WERI-Rb-1 (cell line): ENCODE measurements around the gene ALCAM.

Experiments
- DNase-seq: peaks from one replicate; pipeline ENCODE4 v3.0.0-alpha.2; 2020
- H3K27ac ChIP-seq: fragments of 250-450 bp; sonication (Bioruptor Pico); 2 replicates; pipeline ENCODE4 v1.5.1; 2020; ENCODE audit warnings: mild to moderate bottlenecking, moderate library complexity
- H3K27me3 ChIP-seq: fragments of 250-450 bp; sonication (Bioruptor Pico); 2 replicates; pipeline ENCODE4 v1.5.1; 2021; ENCODE audit warnings: mild to moderate bottlenecking, low read depth, moderate library complexity; ENCODE audit not compliant: insufficient read depth, severe bottlenecking
- H3K36me3 ChIP-seq: fragments of 250-450 bp; sonication (Bioruptor Pico); 2 replicates; pipeline ENCODE4 v1.5.1; 2020; ENCODE audit warnings: mild to moderate bottlenecking, moderate library complexity
- H3K4me3 ChIP-seq: 2 replicates; pipeline ENCODE4 v1.5.1; 2011; ENCODE audit warnings: low read depth, mild to moderate bottlenecking, control low read depth, low read length
- H3K9me3 ChIP-seq: fragments of 250-450 bp; sonication (Bioruptor Pico); 2 replicates; pipeline ENCODE4 v1.5.1; 2021; ENCODE audit warnings: mild to moderate bottlenecking, moderate library complexity; ENCODE audit not compliant: severe bottlenecking
- TF ChIP-seq, protein P1 (sequence below): IDR thresholded peaks from 2 replicates; pipeline ENCODE4 v1.5.1; 2011; ENCODE audit warnings: low read depth, mild to moderate bottlenecking, control low read depth, inconsistent platforms, low read length

The ALCAM gene

GRCh38 chr3:105610473-105610872, 243.8 kb downstream of the ALCAM start:
- DNase-seq = no peak
- no peaks in the 10 kb centered on the region for H3K36me3 ChIP-seq
- H3K27me3 ChIP-seq = no peaks in the 10 kb centered on the region
- H3K27ac ChIP-seq = no peak overlapping the region
- TF ChIP-seq, protein P1, sequence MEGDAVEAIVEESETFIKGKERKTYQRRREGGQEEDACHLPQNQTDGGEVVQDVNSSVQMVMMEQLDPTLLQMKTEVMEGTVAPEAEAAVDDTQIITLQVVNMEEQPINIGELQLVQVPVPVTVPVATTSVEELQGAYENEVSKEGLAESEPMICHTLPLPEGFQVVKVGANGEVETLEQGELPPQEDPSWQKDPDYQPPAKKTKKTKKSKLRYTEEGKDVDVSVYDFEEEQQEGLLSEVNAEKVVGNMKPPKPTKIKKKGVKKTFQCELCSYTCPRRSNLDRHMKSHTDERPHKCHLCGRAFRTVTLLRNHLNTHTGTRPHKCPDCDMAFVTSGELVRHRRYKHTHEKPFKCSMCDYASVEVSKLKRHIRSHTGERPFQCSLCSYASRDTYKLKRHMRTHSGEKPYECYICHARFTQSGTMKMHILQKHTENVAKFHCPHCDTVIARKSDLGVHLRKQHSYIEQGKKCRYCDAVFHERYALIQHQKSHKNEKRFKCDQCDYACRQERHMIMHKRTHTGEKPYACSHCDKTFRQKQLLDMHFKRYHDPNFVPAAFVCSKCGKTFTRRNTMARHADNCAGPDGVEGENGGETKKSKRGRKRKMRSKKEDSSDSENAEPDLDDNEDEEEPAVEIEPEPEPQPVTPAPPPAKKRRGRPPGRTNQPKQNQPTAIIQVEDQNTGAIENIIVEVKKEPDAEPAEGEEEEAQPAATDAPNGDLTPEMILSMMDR = no peak
- no peaks in the 10 kb centered on the region for H3K9me3 ChIP-seq
- H3K4me3 ChIP-seq = no peak overlapping the region

DNA sequence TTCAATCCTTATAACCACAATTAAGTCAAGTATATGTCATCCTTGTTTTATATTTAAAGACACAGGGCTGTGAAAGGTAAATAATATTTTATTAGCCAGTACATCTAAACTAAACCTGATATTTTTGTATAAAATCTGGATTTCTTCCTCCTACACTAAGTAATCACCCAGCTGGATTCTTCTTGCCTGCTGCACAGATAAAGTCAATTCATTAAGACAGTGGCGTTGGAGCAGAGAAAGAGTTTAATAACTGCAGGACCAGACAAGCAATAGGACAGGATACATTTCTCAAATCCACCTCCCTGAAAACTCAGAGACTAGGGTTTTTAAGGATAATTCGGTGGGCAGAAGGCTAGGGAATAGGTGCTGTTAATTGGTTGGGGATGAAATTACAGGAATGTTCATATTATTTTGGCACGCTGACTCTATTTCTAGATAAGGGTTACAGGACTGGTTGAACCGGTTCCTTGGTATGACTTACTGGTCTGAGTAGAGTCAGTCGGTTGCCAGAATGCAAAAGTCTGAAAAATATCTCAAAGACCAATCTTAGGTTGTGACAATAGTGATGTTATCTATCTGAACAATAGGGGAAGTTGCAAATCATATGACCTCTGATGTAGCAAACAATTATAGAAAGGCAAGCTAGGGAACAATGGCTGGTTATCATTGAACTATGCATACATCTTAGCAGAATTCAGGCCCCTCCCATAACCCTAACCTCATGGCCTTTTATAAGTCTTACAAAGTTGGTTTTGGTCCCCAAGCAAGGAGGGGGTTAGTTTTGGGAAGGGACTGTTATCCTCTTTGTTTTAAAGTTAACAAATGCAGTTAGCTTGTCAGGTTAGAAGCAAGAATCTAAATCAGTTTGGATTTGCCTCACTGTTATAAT, 244.8 kb downstream of the ALCAM start:
- no peaks in the 10 kb centered on the region for H3K36me3 ChIP-seq
- H3K9me3 ChIP-seq = no peaks in the 10 kb centered on the region
- no peak overlapping the region for H3K27ac ChIP-seq
- H3K27me3 ChIP-seq = no peaks in the 10 kb centered on the region
- no peak overlapping the region for H3K4me3 ChIP-seq
- TF ChIP-seq, protein P1 = no peak
- DNase-seq = no peak

GRCh38 chr3:105613120-105613519, 246.4 kb downstream of the ALCAM start:
- TF ChIP-seq, protein P1 = no peak
- Histone ChIP-seq H3K36me3 (no peaks in the 10 kb centered on the region), H3K27ac (no peak overlapping the region), H3K9me3 (no peaks in the 10 kb centered on the region), H3K4me3 (no peak overlapping the region), H3K27me3 (no peaks in the 10 kb centered on the region)
- DNase-seq = peak; percentile 13

GRCh38 chr3:105614288-105615030, 247.8 kb downstream of the ALCAM start:
- H3K36me3 ChIP-seq = no peaks in the 10 kb centered on the region
- H3K4me3 ChIP-seq = no peak overlapping the region
- no peaks in the 10 kb centered on the region for H3K9me3 ChIP-seq
- no peak overlapping the region for H3K27ac ChIP-seq
- TF ChIP-seq, protein P1 = no peak
- DNase-seq = no peak
- no peaks in the 10 kb centered on the region for H3K27me3 ChIP-seq

DNA sequence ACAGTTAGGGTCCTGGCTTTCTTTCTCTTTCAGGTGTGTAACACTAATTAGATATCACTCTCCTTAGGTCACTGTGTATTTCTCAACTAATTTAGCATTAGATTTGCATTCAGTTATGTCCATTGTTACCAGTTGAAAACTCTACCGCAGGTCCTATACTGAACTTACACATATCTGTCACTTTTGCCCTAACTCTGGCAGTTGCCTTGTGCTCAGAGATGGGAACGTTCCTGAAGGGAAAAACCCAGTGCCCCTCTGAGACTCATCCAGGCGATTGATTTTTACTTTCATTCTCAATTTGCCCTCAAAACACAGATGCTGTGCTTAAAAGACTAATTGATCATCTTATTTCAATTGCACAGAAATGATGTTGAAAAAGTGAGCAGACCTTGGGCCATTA, 249.1 kb downstream of the ALCAM start:
- TF ChIP-seq, protein P1 = no peak
- DNase-seq = no peak
- H3K27me3 ChIP-seq = no peaks in the 10 kb centered on the region

More for the DNA sequence above, 249.1 kb downstream of the ALCAM start:
- H3K36me3 ChIP-seq = no peaks in the 10 kb centered on the region
- no peak overlapping the region for H3K27ac ChIP-seq
- H3K4me3 ChIP-seq = no peak overlapping the region
- H3K9me3 ChIP-seq = no peaks in the 10 kb centered on the region
